HG03060 (cell line): ENCODE data around the gene PLEKHO2.

Source experiments
- ATAC-seq: cut with Tn5 transposase; IDR thresholded peaks from one replicate; pipeline ENCODE4 v1.9.1; 2021; ENCODE audit warnings: low read depth, moderate number of reproducible peaks; ENCODE audit not compliant: unreplicated experiment

PLEKHO2 gene

GRCh38 chr15:64909546-64909945, 67.8 kb downstream of the PLEKHO2 start:
- ATAC-seq, result no peak

- no peak for ATAC-seq
These were observed 69.8 kb downstream of the PLEKHO2 start, which contains the start of gene ANKDD1A for GRCh38 chr15:64911311-64912186. Gene ANKDD1A, plus strand, starts transcription at chr15:64911902. Its CDS starts 29 bp downstream, at chr15:64911931.

- no peak for ATAC-seq
These were observed 70.9 kb downstream of the PLEKHO2 start for GRCh38 chr15:64912379-64913325.

GRCh38 chr15:64915518-64916227, 74.0 kb downstream of the PLEKHO2 start:
- ATAC-seq, result no peak

- no peak for ATAC-seq
These were observed 74.7 kb downstream of the PLEKHO2 start for GRCh38 chr15:64916365-64916764.

GRCh38 chr15:64917211-64917610, 75.5 kb downstream of the PLEKHO2 start:
- ATAC-seq, result no peak
